A549 (cell line): ENCODE results near the gene GRIA1. TPM values are rescaled to one million over a fixed set of nuclear protein-coding genes. Genes with fewer than 3 reads are reported as not detected.

Source experiments
- ATAC-seq, 2 experiments: fragments of 200-7000 bp in 1 of 2; fragments of >200 bp in 1 of 2; cut with Nextera tagmentation in 1 of 2; cut with Tn5 transposase in 1 of 2; 3 replicates each; pipeline versions ENCODE4 v1.8.0 to v1.9.1; 2018 to 2020; ENCODE audit warnings: mild to moderate bottlenecking in 1 of 2, moderate library complexity in 1 of 2
- CTCF ChIA-PET: fragments of 300-600 bp; sonication (Branson Sonifier 250); formaldehyde crosslinking; extraction: SDS; loops from one replicate; lab custom pipeline; 2021; ENCODE audit warnings: antibody characterized with exemption, inconsistent platforms; lab: Yijun Ruan, JAX
- POLR2A ChIA-PET: fragments of 350-600 bp; formaldehyde crosslinking; extraction: SDS; loops from one replicate; lab custom pipeline; 2021; ENCODE audit warnings: antibody characterized with exemption, inconsistent platforms; lab: Yijun Ruan, JAX
- DNase-seq, 2 experiments: peaks; one replicate each; pipeline versions ENCODE4 v3.0.0 to v3.0.0-alpha.2; 2011 to 2016; ENCODE audit warnings: low read depth in 1 of 2, low spot score in 1 of 2
- FAIRE-seq: peaks from 2 replicates; lab custom pipeline; 2011; peaks lifted over from hg19 to GRCh38; lab: Jason Lieb, UNC
- H3K27ac ChIP-seq, 2 experiments: fragments of >200 bp; sonication (Bioruptor Twin); formaldehyde crosslinking; 3 replicates each; pipeline ENCODE4 v1.5.1; 2016 to 2017
- H3K4me1 ChIP-seq: fragments of >200 bp; sonication (Bioruptor Twin); formaldehyde crosslinking; 3 replicates; pipeline ENCODE4 v1.6.1; 2016
- H3K4me2 ChIP-seq: fragments of >200 bp; sonication (Bioruptor Twin); formaldehyde crosslinking; 3 replicates; pipeline ENCODE4 v1.6.1; 2016
- H3K4me3 ChIP-seq: fragments of >200 bp; sonication (Bioruptor Twin); formaldehyde crosslinking; 3 replicates; pipeline ENCODE4 v1.5.1; 2016
- H3K9me3 ChIP-seq: fragments of >200 bp; sonication (Bioruptor Twin); formaldehyde crosslinking; 3 replicates; pipeline ENCODE4 v1.6.1; 2016
- BCL3 ChIP-seq: fragments of >200 bp; sonication (Bioruptor Twin); formaldehyde crosslinking; IDR thresholded peaks from 3 replicates; pipeline ENCODE4 v1.6.1; 2016
- BHLHE40 ChIP-seq: IDR thresholded peaks from 2 replicates; pipeline ENCODE4 v1.6.1; 2012; ENCODE audit warnings: low read depth, low read length, inconsistent platforms
- CBX8 ChIP-seq: fragments of 200-600 bp; sonication (generic); IDR thresholded peaks from 2 replicates; pipeline ENCODE4 v1.6.1; 2016
- CEBPB ChIP-seq, 2 experiments: fragments of >200 bp in 1 of 2; sonication (Bioruptor Twin) in 1 of 2; formaldehyde crosslinking in 1 of 2; IDR thresholded peaks; 2 replicates each; pipeline ENCODE4 v1.6.1; 2012 to 2016
- CHD2 ChIP-seq: fragments of 150-350 bp; IDR thresholded peaks from 2 replicates; pipeline ENCODE4 v1.6.1; 2014; ENCODE audit warnings: low read length; ENCODE audit not compliant: partially characterized antibody
- CTCF ChIP-seq: fragments of >200 bp; sonication (Bioruptor Twin); formaldehyde crosslinking; IDR thresholded peaks from 3 replicates; pipeline ENCODE4 v1.5.1; 2016
- EHMT2 ChIP-seq: fragments of 200-600 bp; sonication (generic); IDR thresholded peaks from 2 replicates; pipeline ENCODE4 v1.6.1; 2016; ENCODE audit warnings: antibody characterized with exemption, low read depth, mild to moderate bottlenecking, moderate library complexity
- ELK1 ChIP-seq: fragments of 150-350 bp; IDR thresholded peaks from 2 replicates; pipeline ENCODE4 v1.6.1; 2014; ENCODE audit warnings: low read depth, mild to moderate bottlenecking, low read length
- EP300 ChIP-seq, 2 experiments: fragments of >200 bp; sonication (Bioruptor Twin); formaldehyde crosslinking; IDR thresholded peaks; 2 replicates in 1 of 2; 3 replicates in 1 of 2; pipeline ENCODE4 v1.6.1; 2016 to 2017
- ESRRA ChIP-seq: fragments of 150-350 bp; IDR thresholded peaks from 2 replicates; pipeline ENCODE4 v1.6.1; 2014; ENCODE audit warnings: mild to moderate bottlenecking, low read length, borderline replicate concordance
- FOSL2 ChIP-seq, 2 experiments: fragments of 450-650 bp in 1 of 2; fragments of >200 bp in 1 of 2; sonication (Bioruptor Twin) in 1 of 2; formaldehyde crosslinking; IDR thresholded peaks; 2 replicates each; pipeline versions ENCODE4 v1.5.0 to v1.6.1; 2016 to 2020; ENCODE audit warnings: mild to moderate bottlenecking in 1 of 2, moderate library complexity in 1 of 2
- FOXS1 ChIP-seq: fragments of 250-450 bp; sonication (Bioruptor Pico); IDR thresholded peaks from 2 replicates; pipeline ENCODE4 v1.5.0; 2020; ENCODE audit warnings: mild to moderate bottlenecking, moderate library complexity
- HES2 ChIP-seq: fragments of >200 bp; sonication (Bioruptor Twin); formaldehyde crosslinking; IDR thresholded peaks from 2 replicates; pipeline ENCODE4 v1.6.1; 2016
- JUN ChIP-seq, 2 experiments: fragments of >200 bp; sonication (Bioruptor Twin); formaldehyde crosslinking; IDR thresholded peaks; 2 replicates in 1 of 2; 3 replicates in 1 of 2; pipeline ENCODE4 v1.6.1; 2016 to 2017
- MYC ChIP-seq: IDR thresholded peaks from 2 replicates; pipeline ENCODE4 v1.6.1; 2012; ENCODE audit warnings: mild to moderate bottlenecking, inconsistent platforms, low read length, improper control_type of control experiment, borderline replicate concordance
- NFE2L2 ChIP-seq: fragments of 150-350 bp; conservative IDR thresholded peaks from 2 replicates; pipeline ENCODE4 v1.6.1; 2014; ENCODE audit warnings: low read length
- NR3C1 ChIP-seq: fragments of >200 bp; sonication (Bioruptor Twin); formaldehyde crosslinking; IDR thresholded peaks from 3 replicates; pipeline ENCODE4 v1.6.1; 2017
- PBX3 ChIP-seq: IDR thresholded peaks from 2 replicates; pipeline ENCODE4 v1.6.1; 2012
- RCOR1 ChIP-seq: fragments of 150-350 bp; IDR thresholded peaks from 2 replicates; pipeline ENCODE4 v1.6.1; 2014; ENCODE audit warnings: antibody characterized with exemption, low read length, low read depth
- REST ChIP-seq: fragments of 200-600 bp; sonication (generic); IDR thresholded peaks from 2 replicates; pipeline ENCODE4 v1.6.1; 2016; ENCODE audit warnings: antibody characterized with exemption, mild to moderate bottlenecking, moderate library complexity
- SMC3 ChIP-seq: fragments of >200 bp; sonication (Bioruptor Twin); formaldehyde crosslinking; IDR thresholded peaks from 3 replicates; pipeline ENCODE4 v1.6.1; 2018; ENCODE audit warnings: inconsistent platforms
- SREBF2 ChIP-seq: fragments of 450-650 bp; IDR thresholded peaks from 2 replicates; pipeline ENCODE4 v1.6.1; 2014; ENCODE audit warnings: mild to moderate bottlenecking, moderate library complexity
- ZC3H11A ChIP-seq: fragments of 450-650 bp; IDR thresholded peaks from 2 replicates; pipeline ENCODE4 v1.6.1; 2014; ENCODE audit warnings: antibody characterized with exemption, mild to moderate bottlenecking
- ZNF302 ChIP-seq: fragments of 250-450 bp; sonication (Bioruptor Pico); IDR thresholded peaks from 2 replicates; pipeline ENCODE4 v1.9.0; 2021; ENCODE audit warnings: inconsistent platforms, mild to moderate bottlenecking, moderate library complexity
- WGBS: methylation state at CpG from one replicate; pipeline ENCODE4 v1.1.6; 2017; ENCODE audit errors: missing lambda C conversion rate; 5-methylcytosine and 5-hydroxymethylcytosine counted together
- polyA plus RNA-seq, 4 experiments: library from polyadenylated mRNA; depleted of rRNA in 3 of 4; stranded (reverse); fragments of >200 nt; fragmentation: RNase III in 1 of 4; extraction: RNeasy Plus Mini Kit Qiagen cat#74134 plus additional on column Dnase treatment in 1 of 4; gene quantifications; 2 replicates in 3 of 4; 3 replicates in 1 of 4; pipeline ENCODE4 v1.2.3, GENCODE V29; 2011 to 2017

The GRIA1 gene
- polyA plus RNA-seq, 2 of the 4 experiments (the other 2 are of a cell fraction): not detected

GRCh38 chr5:153489611-153490010 lies 859 bp upstream of the GRIA1 start:
- Histone ChIP-seq H3K9me3 (no peaks in the 10 kb centered on the region), H3K4me3 (no peak overlapping the region), H3K4me2 (no peak overlapping the region), H3K4me1 (no peaks in the 10 kb centered on the region), H3K27ac (no peak overlapping the region)
- TF ChIP-seq PBX3: no peak
- TF ChIP-seq EHMT2: no peak
- TF ChIP-seq ESRRA: no peak
- TF ChIP-seq ZC3H11A: no peak
- TF ChIP-seq CTCF: no peak
- TF ChIP-seq CHD2: no peak
- no peak for TF ChIP-seq EP300 (IDR thresholded peaks at IDR 0.05)
- TF ChIP-seq NFE2L2: no peak
- TF ChIP-seq ELK1: no peak
- no peak for TF ChIP-seq FOSL2 (IDR thresholded peaks at IDR 0.05)
- TF ChIP-seq FOSL2 (CRISPR knock-in tag; IDR thresholded peaks at IDR 0.05): no peak
- no peak for TF ChIP-seq FOXS1 (CRISPR knock-in tag)
- no peak for TF ChIP-seq CEBPB (IDR thresholded peaks at IDR 0.05)
- no peak for TF ChIP-seq RCOR1
- no peak for TF ChIP-seq REST
- no peak for TF ChIP-seq BCL3
- TF ChIP-seq BHLHE40: no peak
- CTCF ChIA-PET: no interaction called here
- no peak for FAIRE-seq
- no peak for DNase-seq
- POLR2A ChIA-PET: no interaction called here
- ATAC-seq: no peak
- 0% methylated on average over 3 of the region's 3 CpGs for WGBS

GRCh38 chr5:153491038-153491744 lies 721 bp downstream of the GRIA1 start:
- WGBS: 14% methylated on average over 13 of the region's 14 CpGs
- POLR2A ChIA-PET: no interaction called here
- no peak overlapping the region for H3K27ac ChIP-seq
- no peak for TF ChIP-seq MYC
- no peak for TF ChIP-seq RCOR1
- TF ChIP-seq NR3C1: no peak
- TF ChIP-seq BHLHE40: no peak
- TF ChIP-seq CHD2: no peak
- no peak for TF ChIP-seq ZNF302 (CRISPR knock-in tag)
- TF ChIP-seq BCL3: no peak
- TF ChIP-seq CBX8: no peak
- no peak for TF ChIP-seq SMC3
- TF ChIP-seq SREBF2: no peak
- TF ChIP-seq FOXS1 (CRISPR knock-in tag): no peak
- no peak for TF ChIP-seq HES2
- TF ChIP-seq JUN (IDR thresholded peaks at IDR 0.05): no peak
- TF ChIP-seq ESRRA: no peak
- TF ChIP-seq, all 56 proteins: peak for 0
- no peak for ATAC-seq
- Histone ChIP-seq H3K4me3 (no peak overlapping the region), H3K9me3 (no peaks in the 10 kb centered on the region), H3K4me2 (no peak overlapping the region), H3K4me1 (no peaks in the 10 kb centered on the region)
- DNase-seq: no peak
- CTCF ChIA-PET: no interaction called here
- FAIRE-seq: no peak
